ENCODE measurements around the gene ZNF512B.

GRCh38 chr20:64006490-64006889, 36.8 kb upstream of the ZNF512B start:
- TF ChIP-seq EZH2 (IDR thresholded peaks at IDR 0.05; ENCODE audit: insufficient read depth, poor library complexity, severe bottlenecking), result no peak
- no peak for TF ChIP-seq EZH2phosphoT487 (IDR thresholded peaks at IDR 0.05; ENCODE audit: insufficient read depth, low read depth)
